Measurements from ENCODE around the gene TM9SF3.
"Not testable (repeated sequence)": the region's sequence is repeated elsewhere in the genome, so short reads cannot be mapped to it uniquely, and the experiment has no call there.

TM9SF3 gene

DNA sequence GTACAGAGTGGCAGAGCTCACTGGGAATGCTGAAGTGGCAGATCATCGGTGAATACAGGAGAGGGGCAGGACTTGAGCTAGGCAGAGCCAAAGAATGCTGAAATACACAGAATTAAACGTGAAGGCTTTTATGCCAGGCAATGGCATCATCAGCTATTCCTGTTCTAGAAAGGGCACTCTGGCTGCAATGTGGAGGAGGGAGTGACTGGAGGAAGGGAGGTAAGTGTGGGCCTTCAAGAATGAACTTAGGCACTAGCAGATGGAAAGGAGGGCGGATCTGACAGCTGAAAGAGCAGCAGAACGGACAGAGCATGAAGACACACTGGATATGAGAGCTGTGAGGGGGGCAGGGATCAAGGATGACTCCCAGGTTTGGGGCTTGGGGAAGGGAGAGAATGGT is 12.0 kb upstream of the TM9SF3 start:
- no peak for DNase-seq

DNA sequence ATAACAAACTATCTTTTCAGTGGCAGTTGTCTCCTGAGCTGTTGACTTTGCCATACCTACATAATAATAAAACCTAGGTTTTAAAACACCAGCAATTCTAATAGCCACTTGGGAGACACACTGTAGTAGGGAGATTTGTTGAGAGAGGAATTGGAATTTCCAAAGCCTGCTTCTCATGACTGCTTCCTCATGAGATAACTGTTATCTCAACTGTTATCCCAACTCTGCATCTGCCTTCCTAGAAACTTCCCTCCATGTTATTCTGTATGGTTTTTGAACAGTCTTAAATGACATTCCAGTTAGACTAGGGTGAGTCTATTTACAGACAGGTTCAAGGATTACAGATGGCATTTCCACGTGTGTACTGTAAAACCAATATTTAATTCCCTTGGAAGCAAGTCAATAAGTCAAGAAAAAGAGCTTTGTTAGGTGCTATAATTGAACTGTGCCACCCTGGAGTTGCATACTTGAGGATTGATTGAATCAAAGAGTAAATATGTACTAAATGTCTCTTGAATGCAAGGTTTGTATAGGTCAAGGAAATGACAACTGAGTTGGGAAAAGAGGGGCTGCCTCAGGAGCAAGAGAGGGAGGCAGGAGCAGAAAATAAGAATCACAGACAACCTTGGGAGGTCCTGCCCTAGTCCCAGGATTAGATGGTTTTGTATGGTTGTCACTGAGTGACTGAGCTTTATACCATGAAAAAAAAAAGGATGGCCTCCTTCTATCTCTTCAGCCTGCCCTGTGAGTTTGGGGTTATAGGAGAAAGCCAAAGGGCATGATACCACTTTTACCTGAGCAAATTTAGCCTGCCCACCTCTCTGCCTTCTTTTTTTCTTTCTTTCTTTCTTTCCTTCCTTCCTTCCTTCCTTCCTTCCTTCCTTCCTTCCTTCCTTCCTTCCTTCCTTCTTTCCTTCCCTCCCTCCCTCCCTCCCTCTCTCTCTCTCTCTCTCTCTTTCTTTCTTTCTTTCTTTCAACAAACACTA is 9.9 kb upstream of the TM9SF3 start:
- DNase-seq = no peak

- no peak for DNase-seq
Measured at GRCh38 chr10:96595741-96596140, 8.9 kb upstream of the TM9SF3 start.

GRCh38 chr10:96591946-96592345 is 5.1 kb upstream of the TM9SF3 start:
- peak; percentile 75 to 76 for DNase-seq

DNA sequence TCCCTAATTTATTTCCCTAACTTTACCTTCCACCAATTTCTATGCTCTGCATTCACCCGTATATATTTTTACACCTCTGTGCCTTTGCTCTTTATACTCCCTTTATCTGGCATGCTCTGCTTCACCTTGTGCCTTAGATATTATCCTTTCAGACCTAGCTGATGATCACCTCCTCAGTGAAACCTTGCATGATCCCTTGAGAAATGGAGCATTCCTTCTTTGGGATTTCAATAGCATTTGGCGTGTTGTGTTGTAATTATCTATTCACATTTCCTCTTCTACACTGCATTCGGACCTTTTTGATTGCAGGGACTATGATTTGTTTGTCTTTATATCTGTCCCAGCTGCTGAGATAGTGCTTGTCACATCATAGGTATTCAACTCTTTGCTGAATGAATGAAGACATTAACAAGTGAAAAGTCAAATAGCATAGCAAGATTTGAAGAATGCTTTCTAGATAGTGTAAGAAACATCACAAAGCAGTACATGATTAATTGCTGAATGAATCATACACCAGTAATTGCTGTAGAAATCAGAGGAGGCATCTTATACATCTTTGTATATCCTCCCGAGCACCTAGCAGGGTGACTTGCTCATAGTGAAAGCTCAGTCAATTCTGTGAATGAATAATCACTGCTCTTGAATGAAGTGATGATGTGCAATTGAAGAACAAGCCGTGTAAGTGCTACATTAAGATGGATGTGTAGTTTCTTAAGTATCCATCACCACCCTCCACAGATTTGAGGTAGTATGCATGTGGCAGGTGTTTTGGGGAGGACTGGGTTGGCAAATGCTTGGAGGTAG is 2.0 kb upstream of the TM9SF3 start:
- DNase-seq = no peak

- DNase-seq = no peak
Measured at GRCh38 chr10:96588060-96588554, 1.3 kb upstream of the TM9SF3 start.

DNA sequence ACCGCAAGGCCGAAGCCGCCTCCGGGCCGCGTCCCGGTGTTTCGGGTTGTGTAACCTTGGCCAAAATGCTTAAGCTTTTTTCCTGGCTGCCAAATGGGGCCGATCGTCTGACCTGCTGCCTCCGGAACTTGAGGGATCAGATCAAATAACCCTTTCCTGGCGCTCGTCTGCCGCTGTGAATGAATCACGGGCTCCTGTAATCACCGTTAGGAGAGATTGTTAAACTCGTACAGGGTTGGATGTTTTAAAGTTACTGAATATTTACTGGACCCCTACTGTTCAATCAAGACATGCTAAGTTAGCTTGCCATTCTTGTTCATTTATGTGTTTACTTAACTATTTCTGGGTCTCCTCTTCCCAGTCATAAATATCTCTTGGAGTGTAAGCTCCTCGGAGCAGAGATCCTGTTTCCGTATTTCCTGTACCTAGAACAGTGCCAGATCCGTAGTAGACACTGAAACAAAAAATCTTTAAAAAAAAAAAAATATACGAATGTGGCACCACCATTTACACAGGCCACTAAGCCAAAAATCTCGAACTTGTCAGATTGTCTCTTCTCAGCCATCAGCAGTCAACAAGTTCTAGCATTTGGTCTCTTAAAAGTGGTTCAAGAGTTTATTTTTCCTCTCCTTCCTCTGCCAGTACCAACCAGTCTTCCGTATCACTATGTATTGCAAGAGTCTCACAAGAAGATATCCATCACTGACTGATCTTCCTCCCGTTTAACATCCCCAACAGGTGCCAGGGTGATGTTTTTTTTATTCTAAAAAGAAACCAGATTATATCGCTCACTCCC is 650 bp upstream of the TM9SF3 start:
- peak; percentile 77 to 78 for DNase-seq

DNA sequence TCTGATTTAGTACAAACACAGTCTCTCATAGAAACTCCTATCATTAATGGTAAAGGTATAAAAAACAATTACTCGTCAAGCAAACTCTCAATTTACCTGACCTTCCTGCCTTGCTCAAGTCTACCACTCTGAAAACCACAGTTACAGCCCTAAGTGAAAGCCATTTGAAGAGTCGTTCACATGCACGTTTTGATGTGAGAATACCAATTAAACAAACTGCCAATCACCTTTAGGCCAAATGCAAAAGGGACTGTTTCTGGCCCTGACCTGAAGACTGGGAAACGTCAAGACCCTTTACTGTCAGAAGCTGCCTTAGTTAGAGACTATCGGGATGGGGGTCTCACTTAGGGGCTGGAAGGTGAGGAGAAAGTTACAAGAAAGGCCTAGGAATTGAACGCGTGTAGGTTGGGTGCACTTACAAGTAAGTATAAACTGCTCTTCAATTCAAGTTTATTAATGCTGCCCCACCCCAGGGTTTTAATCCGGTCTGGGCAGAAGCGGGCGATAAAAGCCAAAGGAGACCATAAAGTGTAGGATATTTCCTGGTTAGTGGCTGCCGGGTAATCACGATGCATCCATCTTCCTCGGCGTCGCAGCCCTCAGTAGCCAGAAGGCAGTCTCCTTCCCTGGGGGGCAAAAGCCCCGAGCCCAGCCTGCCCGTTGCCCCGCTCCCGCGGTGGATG is 935 bp downstream of the TM9SF3 start:
- DNase-seq = peak; percentile 16 to 52

DNA sequence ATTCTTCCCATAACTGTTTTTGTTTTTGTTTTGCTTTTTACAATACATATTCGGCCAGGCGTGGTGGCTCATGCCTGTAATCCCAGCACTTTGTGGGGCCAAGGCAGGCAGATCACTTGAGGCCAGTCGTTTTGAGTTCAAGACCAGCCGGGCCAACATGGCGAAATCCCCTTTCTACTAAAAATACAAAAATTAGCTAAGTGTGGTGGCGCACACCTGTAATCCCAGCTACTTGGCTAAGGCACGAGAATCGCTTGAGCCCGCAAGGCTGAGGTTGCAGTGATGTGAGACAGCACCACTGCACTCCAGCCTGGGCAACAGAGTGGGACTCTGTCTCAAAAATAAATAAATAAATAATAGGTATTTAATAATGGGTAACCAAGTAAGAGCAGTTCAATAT is 2.3 kb downstream of the TM9SF3 start:
- DNase-seq = no peak

DNA sequence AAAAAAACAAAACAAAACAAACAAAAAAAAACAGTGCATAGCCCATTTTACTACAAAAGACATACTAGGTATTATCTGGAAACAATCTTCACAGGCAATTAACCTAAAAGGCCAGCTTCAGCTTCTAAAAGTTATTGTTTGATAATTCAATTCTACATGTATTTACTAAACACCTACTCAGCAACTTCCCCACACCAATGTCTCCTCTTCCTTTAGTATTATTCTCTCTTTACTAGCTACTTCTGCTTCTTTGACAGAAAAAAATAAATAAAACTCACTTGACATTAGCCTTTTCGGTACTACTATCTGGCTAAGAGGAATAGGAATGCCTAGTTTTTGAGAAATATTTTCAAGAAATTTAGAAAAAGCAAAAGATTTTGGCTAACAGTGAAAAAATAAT is 2.8 kb downstream of the TM9SF3 start:
- peak; percentile 16 to 42 for DNase-seq

GRCh38 chr10:96579133-96579532 is 7.7 kb downstream of the TM9SF3 start:
- no peak for DNase-seq

DNA sequence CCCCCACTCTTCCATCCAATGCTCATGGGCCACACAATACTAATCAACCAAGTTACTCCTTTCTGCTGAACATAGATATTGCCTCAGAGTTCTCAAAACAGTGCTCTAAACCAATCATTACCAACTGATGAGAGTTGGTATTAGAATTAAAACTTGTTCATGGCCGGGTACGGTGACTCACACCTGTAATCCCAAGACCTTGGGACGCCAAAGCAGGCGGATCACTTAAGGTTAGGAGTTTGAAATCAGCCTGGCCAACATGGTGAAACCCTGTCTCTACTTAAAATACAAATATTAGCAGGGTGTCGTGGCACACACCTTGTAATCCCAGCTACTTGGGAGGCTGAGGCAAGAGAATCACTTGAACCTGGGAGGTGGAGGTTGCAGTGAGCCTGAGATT is 8.2 kb downstream of the TM9SF3 start:
- DNase-seq = no peak

- no peak for DNase-seq
Measured at GRCh38 chr10:96578022-96578421, 8.8 kb downstream of the TM9SF3 start.

DNA sequence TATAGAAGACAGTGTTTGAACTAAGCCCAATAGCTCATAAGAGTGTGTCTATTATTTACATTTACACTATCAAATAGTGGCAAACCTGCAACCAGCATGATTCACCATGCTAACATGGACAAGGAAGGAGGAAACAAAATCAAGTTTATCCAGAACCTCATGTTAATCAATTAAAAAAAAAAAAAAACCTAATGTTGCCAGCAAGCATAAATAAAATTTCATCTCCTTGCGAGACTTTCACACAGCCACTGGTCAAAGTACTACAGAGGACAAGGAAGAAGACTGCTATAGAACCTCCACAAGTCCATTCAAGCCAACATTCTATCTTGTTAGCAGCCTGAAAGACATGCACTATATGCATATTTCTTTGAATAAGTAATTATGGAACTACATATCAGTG is 9.7 kb downstream of the TM9SF3 start:
- no peak for DNase-seq

DNA sequence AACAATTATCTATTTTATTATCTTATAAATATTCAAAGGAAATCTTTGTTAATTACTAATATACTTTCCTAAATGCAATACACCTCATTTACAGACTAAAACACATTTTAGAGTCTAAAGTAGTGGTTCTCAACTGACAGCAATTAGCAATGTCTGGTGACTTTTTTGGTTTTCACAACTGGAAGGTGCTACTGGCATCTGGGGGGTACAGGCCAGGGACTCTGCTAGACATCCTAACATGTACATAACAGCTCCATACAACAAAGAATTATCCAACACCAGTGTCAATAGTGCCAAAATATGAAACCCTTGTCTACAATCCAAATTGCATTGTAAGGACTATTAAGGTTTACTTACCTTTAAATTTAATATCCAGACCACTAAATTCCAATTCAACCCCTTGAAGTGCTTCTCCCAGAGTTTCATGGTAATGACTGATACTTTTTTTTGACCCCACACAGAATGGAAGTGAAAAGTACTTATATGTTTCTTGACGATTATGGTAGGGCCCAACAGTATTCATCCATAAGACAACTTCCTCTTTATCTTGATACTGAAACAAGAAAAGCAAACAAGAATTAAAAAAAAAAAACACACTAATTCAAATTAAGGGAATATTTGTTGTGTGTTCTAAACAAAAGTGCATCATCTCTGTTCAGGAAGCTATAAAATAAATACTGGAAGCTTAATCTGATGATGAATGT is 10.4 kb downstream of the TM9SF3 start:
- peak; percentile 18 to 41 for DNase-seq

DNA sequence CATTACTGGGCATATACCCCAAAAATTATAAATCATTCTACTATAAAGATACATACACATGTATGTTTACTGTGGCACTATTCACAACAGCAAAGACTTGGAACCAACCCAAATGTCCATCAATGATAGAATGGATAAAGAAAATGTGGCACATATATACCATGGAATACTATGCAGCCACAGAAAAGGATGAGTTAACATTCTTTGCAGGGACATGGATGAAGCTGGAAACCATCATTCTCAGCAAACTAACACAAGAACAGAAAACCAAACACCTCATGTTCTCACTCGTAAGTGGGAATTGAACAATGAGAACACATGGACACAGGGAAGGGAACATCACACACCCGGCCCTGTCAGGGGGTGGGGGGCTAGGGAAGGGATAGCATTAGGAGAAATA is 12.2 kb downstream of the TM9SF3 start:
- DNase-seq = not testable (repeated sequence)

DNA sequence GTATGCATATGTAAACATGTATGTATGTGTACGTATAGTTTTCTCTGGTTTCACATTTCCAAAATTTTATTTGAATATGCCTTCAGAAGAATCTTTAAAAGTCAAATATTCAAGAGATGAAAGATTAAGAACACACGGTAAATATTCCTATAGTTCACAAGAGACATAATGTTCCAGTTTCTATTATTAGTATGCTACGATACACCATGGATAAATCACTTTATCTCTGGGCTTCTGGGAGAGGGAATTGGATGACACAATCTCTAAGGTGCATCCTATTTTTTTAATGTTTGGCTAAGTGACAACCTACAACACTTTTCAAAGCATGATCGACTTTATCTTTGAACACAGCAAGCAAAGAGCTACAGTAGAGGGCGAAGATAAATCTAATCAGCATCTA is 13.8 kb downstream of the TM9SF3 start:
- no peak for DNase-seq

- DNase-seq = no peak
Measured at GRCh38 chr10:96570983-96571964, 15.5 kb downstream of the TM9SF3 start.

DNA sequence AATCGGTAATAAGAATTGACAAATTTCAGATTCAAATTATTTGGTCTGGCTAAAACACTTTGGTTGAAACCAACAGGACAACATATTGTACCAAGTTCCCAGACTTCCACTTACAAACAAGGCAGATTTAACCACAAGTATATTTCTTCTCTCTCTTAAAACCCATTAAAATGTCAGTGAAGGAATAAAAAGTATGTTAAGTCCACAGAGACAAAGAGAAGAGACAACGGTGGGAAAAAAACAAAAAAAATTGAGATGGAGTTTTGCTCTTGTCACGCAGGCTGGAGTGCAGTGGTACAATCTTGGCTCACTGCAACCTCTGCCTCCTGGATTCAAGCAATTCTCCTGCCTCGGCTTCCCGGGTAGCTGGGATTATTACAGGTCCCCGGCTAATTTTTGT is 16.3 kb downstream of the TM9SF3 start:
- no peak for DNase-seq

DNA sequence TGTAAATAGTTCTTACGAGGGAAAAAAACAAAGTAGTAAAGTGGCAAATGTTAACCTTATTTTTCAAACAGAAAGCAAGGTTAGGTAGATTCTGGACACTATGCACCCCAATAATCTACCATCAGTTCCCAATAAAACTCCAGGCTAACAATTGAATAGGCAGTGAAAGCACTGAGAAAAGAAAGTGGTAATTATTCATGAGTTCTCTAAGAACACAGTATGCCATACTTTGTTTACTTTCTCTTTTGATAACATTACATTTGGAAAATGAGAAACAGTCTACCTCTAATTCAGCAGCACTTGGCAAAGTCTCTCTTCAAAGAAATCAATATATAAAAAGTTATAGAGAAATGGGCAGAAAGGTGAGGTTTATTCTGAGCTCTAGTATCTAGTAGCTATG is 18.4 kb downstream of the TM9SF3 start:
- no peak for DNase-seq
